ENCODE results near the gene DOCK8.

DNA sequence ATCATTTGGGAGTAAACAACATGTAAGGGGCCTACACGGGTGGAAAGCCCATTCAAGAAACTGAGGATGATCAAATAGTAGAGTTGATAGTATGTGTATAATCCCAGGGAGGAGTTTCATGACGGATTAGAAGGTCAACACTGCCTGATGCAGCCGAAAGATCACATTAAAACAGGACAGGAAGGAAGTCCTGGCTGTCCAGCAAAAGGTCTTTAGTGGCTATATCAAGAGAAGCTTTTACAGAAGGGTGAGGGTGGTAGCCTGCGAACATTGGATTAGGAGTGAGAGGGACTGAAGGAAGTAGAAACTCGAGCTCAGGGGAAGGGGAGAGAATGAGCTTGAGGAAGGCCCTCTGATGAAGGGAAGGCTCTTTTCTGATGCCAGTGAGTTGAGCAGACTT, 36.0 kb downstream of the DOCK8 start:
- TF ChIP-seq JUNB (IDR thresholded peaks at IDR 0.05) (no peak), ZNF302 (CRISPR knock-in tag; IDR thresholded peaks at IDR 0.05) (no peak), CTCF (IDR thresholded peaks at IDR 0.05) (no peak), CBX2 (IDR thresholded peaks at IDR 0.05; ENCODE audit: borderline replicate concordance, low read depth) (no peak)
